Thoracic aorta (tissue), 2 donors: ENCODE measurements around the gene MAFB. TPM values are rescaled to one million over a fixed set of nuclear protein-coding genes. Genes with fewer than 3 reads are reported as not detected.
A peak's percentile ranks its signal among the peaks of the same experiment; 100 is the strongest.

Experiments used
- ATAC-seq: fragments of 150-250 bp; one replicate; pipeline ENCODE4 v1.8.0; 2017; ENCODE audit warnings: low read depth; ENCODE audit not compliant: insufficient number of reproducible peaks, low FRiP score
- DNase-seq: peaks from one replicate; pipeline ENCODE4 v3.0.0-alpha.2; 2020; ENCODE audit warnings: low spot score
- H3K27ac ChIP-seq, 2 donors: fragments of 200-600 bp; sonication (generic); 1 replicate in 1 of 2; 2 replicates in 1 of 2; pipeline ENCODE4 v1.5.1; 2016; ENCODE audit warnings: mild to moderate bottlenecking in 2 of 2, moderate library complexity in 2 of 2
- H3K27me3 ChIP-seq: fragments of 200-600 bp; sonication (generic); replicated peaks from 2 replicates; pipeline ENCODE4 v1.6.0; 2016; ENCODE audit warnings: mild to moderate bottlenecking; ENCODE audit not compliant: insufficient read depth
- H3K36me3 ChIP-seq: fragments of 200-600 bp; sonication (generic); one replicate; pipeline ENCODE4 v1.5.1; 2016
- H3K4me1 ChIP-seq, 2 donors: fragments of 200-600 bp; sonication (generic); 1 replicate in 1 of 2; 2 replicates in 1 of 2; pipeline versions ENCODE4 v1.5.1 to v1.6.0; 2016; ENCODE audit warnings: low read depth in 2 of 2, mild to moderate bottlenecking in 1 of 2; ENCODE audit not compliant: control insufficient read depth in 1 of 2
- H3K4me3 ChIP-seq: fragments of 200-600 bp; sonication (generic); 2 replicates; pipeline ENCODE4 v1.5.1; 2016; ENCODE audit warnings: mild to moderate bottlenecking
- H3K9me3 ChIP-seq: fragments of 200-600 bp; sonication (generic); 2 replicates; pipeline ENCODE4 v1.5.1; 2016
- total RNA-seq, 2 donors: library from RNA; depleted of rRNA; stranded (reverse); fragments of >200 nt; gene quantifications; one replicate each; pipeline versions ENCODE4 v1.1.0 to v1.2.3, GENCODE V29; 2016
- TF ChIP-seq, protein P1 (sequence below): fragments of 200-600 bp; sonication (generic); IDR thresholded peaks from one replicate; pipeline ENCODE4 v1.5.1; 2019; ENCODE audit warnings: antibody characterized with exemption

Gene MAFB
- total RNA-seq, 2 donors from 2014 or later: 75.0 to 82.9 TPM

DNA sequence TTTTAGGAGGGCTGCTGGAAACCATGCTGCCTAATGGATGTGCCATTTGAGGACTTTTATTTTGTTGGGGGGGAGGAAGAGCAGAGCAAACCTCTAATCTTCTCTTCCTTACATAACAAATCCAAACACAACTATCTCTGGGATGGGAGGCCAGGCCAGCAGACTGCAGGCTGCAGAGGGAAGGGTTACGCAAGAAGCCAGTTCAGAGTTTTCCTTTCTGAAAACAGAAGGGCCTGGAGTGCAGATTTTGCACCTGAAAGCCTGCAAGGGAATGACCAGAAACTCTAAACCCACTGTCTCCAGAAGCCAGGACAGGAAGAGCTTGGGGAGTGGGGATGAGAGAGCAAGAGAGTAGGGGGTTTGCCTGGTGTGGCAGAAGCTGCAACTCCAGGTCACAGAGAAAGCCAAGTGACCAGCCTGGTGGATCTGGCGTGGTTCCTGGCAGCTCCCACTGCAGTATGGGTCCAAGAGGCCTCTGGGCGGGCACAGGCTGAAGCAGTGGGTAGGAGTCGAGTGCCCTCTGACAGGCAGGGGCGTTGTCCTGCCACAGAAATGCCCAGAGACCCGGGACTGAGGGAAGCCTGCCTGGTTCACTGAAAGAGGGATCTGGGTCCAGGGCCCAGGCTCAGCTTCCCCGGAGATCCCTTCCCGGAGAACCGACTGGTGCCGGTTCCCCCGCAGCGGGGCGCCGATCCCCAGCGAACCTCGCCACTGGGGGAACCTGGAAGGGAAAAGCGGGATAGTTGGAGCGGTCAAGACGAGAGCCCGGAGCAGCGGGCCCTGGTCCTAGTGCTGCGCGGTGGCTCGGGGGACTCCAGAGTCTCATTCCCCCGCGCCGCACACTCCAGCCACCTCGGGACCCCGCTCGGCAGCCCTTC lies 6.7 kb downstream of the MAFB start:
- DNase-seq (no peak), ATAC-seq (no peak)
- Histone ChIP-seq H3K27me3 (no peaks in the 10 kb centered on the region), H3K4me3 (peak overlapping the region; percentile 77), H3K36me3 (no peaks in the 10 kb centered on the region), H3K27ac (peak overlapping the region in 1 of 2 donors; percentile 33), H3K4me1 (peaks cover 0 to 30% of the 10 kb centered on the region in 2 donors), H3K9me3 (no peaks in the 10 kb centered on the region)
- TF ChIP-seq, protein P1, sequence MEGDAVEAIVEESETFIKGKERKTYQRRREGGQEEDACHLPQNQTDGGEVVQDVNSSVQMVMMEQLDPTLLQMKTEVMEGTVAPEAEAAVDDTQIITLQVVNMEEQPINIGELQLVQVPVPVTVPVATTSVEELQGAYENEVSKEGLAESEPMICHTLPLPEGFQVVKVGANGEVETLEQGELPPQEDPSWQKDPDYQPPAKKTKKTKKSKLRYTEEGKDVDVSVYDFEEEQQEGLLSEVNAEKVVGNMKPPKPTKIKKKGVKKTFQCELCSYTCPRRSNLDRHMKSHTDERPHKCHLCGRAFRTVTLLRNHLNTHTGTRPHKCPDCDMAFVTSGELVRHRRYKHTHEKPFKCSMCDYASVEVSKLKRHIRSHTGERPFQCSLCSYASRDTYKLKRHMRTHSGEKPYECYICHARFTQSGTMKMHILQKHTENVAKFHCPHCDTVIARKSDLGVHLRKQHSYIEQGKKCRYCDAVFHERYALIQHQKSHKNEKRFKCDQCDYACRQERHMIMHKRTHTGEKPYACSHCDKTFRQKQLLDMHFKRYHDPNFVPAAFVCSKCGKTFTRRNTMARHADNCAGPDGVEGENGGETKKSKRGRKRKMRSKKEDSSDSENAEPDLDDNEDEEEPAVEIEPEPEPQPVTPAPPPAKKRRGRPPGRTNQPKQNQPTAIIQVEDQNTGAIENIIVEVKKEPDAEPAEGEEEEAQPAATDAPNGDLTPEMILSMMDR: no peak

DNA sequence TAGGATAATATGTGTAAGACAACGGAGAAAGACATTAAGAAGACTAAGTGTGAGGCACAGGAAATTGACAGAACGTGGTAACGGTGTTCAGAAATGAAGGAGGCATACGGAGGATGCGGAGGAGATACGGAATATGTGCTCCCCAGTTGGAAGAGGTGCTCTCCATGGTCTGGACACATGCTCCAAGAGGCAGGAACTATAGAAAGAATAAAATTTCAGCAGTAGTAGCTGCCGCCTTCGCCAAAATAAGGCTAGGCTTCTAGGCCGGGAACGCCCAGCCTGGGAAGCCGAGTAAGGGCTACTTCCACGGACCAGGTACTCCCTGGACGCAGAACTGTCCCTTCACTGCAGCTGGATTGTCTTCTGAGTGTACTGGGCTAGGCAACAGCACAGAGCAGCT lies 7.4 kb downstream of the MAFB start:
- TF ChIP-seq, protein P1: no peak
- H3K36me3 ChIP-seq: no peaks in the 10 kb centered on the region
- no peak for ATAC-seq
- peaks cover 0 to 30% of the 10 kb centered on the region in 2 donors for H3K4me1 ChIP-seq
- no peak overlapping the region for H3K4me3 ChIP-seq
- no peak overlapping the region for H3K27ac ChIP-seq
- DNase-seq: no peak
- H3K9me3 ChIP-seq: no peaks in the 10 kb centered on the region
- no peaks in the 10 kb centered on the region for H3K27me3 ChIP-seq

DNA sequence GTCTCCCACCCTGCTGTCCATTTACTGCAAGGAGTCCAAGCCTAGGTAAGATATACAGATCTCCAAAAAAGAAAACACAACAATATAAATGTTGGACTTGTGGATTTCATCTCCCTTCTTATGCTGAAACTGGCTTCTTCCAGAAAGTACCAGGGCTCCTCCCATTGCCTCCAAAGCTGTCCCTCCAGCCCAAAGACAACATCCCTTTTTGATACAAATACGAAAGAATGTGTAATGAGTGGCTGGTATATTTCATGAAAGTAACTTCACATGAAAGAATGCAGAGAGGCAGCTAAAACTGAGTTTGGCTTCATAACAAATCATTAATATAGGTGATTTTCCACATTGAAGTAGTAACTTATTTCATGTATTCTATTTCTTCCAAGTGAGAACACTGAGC lies 7.9 kb downstream of the MAFB start:
- Histone ChIP-seq H3K27ac (no peak overlapping the region), H3K36me3 (no peaks in the 10 kb centered on the region), H3K4me3 (no peak overlapping the region), H3K9me3 (no peaks in the 10 kb centered on the region), H3K4me1 (peaks cover 0 to 31% of the 10 kb centered on the region in 2 donors), H3K27me3 (no peaks in the 10 kb centered on the region)
- DNase-seq (no peak), ATAC-seq (no peak)
- TF ChIP-seq, protein P1: no peak

DNA sequence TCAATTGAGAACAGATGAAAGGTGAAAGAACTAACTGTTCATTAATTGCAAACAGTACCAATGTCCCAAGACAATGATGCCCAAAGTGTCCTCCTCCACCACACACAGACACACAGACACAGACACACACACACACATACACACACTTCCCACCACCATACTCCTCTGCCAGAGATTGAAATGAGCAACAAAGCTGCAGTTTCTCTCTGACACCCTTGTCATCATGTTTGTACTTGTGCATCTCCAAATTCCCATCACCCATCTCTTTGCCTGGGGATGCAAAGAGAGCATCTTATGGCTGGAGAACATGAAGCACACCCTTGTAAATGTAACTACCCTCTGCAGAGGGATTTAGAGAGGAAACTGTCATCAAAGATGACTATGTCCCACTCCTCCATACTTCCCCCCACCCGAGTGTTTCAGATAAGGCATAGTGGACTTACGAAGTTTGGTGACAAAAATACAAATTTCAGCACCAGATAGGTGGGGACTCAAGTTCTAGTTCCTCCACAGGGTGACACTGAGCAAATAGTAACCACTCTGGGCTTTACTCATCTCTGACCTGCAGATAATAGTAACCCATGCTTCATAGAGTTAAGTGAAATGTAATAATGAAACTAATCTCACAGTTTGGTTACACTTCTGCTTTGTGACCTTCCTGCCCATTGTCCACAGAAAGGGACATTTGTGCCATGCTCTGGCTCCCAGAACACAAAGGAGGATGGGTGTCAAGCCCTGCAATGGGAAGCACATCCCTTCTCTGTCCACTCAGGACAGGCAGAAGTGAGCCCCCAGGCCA lies 8.7 kb downstream of the MAFB start:
- Histone ChIP-seq H3K36me3 (no peaks in the 10 kb centered on the region), H3K4me1 (peaks cover 0 to 24% of the 10 kb centered on the region in 2 donors), H3K27me3 (no peaks in the 10 kb centered on the region), H3K9me3 (no peaks in the 10 kb centered on the region), H3K4me3 (no peak overlapping the region), H3K27ac (no peak overlapping the region)
- ATAC-seq (no peak), DNase-seq (no peak)
- TF ChIP-seq, protein P1: no peak

DNA sequence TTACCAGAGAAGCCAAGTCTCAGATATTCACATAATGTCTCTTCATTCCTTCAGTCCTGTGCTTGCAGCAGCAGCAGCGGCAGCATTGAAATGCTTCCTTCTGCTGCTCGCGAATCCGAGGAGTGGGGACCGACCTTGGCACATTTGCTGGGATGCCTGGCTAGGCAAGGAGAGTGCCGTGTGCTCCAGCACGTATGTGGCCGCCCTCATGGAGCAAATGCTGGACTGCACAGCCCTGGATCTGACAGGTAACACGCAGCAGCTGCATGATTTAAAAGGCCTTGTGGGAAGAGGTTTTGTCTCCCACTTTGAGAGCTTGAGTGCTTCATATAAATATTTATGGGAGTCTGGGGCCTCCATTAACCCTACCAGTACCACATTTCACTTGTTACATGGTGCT lies 9.9 kb downstream of the MAFB start:
- Histone ChIP-seq H3K27ac (no peak overlapping the region), H3K9me3 (no peaks in the 10 kb centered on the region), H3K36me3 (no peaks in the 10 kb centered on the region), H3K4me3 (no peak overlapping the region), H3K4me1 (peaks cover 0 to 15% of the 10 kb centered on the region in 2 donors), H3K27me3 (no peaks in the 10 kb centered on the region)
- no peak for DNase-seq
- TF ChIP-seq, protein P1: no peak
- no peak for ATAC-seq
